Breast epithelium (tissue), 3 donors: ENCODE results near the gene KLHL3.

Experiments
- POLR2A ChIP-seq: fragments of 450-650 bp; IDR thresholded peaks from one replicate; pipeline ENCODE4 v1.6.1; 2016; ENCODE audit warnings: antibody characterized with exemption, mild to moderate bottlenecking, moderate library complexity
- POLR2AphosphoS5 ChIP-seq, 3 donors: sonication (generic); formaldehyde crosslinking; IDR thresholded peaks; one replicate each; pipeline ENCODE4 v1.6.1; 2017; ENCODE audit warnings: antibody characterized with exemption in 3 of 3
- TF ChIP-seq, protein P1 (sequence below), 3 donors: fragments of 450-650 bp; IDR thresholded peaks; one replicate each; pipeline ENCODE4 v1.5.1; 2016 to 2017; ENCODE audit warnings: antibody characterized with exemption in 3 of 3, mild to moderate bottlenecking in 3 of 3, moderate library complexity in 3 of 3

DNA sequence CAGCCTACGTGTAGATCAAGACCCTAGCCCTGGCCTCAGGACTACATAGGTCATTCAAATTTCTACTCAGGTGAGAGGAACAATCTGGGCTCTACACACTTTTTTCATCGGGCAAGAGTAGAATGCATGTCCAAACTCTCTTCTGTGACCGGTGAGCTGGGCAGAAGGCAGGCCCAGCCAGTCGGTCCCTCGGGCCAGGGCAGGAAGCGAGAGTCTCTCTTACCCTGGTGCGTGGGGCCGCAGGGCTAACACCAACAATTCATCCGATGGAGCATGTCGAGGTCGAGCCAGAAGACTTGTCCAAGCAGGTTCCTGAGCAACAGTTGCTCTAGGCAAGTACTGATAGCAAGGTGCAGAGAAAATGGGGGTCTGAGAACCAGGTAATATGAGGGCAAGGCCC lies 88.5 kb downstream of the KLHL3 start:
- no peak for TF ChIP-seq POLR2A
- TF ChIP-seq POLR2AphosphoS5 (IDR thresholded peaks at IDR 0.05) = no peak
- TF ChIP-seq, protein P1, sequence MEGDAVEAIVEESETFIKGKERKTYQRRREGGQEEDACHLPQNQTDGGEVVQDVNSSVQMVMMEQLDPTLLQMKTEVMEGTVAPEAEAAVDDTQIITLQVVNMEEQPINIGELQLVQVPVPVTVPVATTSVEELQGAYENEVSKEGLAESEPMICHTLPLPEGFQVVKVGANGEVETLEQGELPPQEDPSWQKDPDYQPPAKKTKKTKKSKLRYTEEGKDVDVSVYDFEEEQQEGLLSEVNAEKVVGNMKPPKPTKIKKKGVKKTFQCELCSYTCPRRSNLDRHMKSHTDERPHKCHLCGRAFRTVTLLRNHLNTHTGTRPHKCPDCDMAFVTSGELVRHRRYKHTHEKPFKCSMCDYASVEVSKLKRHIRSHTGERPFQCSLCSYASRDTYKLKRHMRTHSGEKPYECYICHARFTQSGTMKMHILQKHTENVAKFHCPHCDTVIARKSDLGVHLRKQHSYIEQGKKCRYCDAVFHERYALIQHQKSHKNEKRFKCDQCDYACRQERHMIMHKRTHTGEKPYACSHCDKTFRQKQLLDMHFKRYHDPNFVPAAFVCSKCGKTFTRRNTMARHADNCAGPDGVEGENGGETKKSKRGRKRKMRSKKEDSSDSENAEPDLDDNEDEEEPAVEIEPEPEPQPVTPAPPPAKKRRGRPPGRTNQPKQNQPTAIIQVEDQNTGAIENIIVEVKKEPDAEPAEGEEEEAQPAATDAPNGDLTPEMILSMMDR (IDR thresholded peaks at IDR 0.05) = no peak
